Stimulated activated CD4-positive, alpha-beta T cell treated with anti-CD3 and anti-CD28 coated beads, Interleukin-4, amount 100 ng/mL, for 4 hours (primary cell): Measurements from ENCODE around the gene GDI1.
"Not testable (repeated sequence)": the region's sequence is repeated elsewhere in the genome, so short reads cannot be mapped to it uniquely, and the experiment has no call there.

Experiments used
- DNase-seq, 2 experiments: peaks; one replicate each; pipeline ENCODE4 v3.0.0-alpha.2; 2020

Gene GDI1

DNA sequence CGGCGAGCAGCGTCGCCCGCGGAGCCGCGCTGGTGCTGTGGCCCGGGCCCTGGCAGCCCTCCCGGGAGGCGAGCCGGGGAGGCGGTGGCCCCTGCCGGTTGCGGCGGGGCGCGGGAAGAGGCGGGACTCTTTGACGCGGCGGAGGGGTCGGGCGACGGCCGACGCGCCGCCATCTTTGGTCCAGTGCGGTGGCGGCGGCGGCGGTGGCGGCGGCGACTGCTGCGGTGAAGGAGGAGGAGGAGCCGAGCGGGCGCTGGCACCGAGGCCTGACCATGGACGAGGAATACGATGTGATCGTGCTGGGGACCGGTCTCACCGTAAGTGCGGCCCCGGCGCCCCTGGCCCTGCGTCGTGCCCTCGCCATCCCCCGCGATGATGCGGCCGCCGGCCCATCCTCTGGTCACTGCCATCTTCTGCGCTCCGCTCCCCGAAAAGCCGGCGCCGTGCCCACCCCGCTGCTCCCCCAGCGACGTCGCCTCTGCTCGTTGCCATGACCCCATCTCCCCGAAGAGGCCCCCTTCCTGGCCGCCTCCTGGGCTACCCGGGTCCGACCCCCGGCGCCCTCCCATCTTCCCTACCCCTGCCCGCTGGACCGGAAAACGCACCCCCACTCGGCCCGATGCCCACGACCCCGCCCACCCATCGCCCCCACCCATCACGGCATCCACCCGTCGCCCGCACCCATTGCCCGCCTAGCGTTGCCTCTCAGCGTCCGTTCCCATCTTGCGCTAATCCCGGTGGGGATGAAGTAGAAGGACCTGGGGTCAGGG is at the start of gene GDI1:
Gene GDI1, plus strand, starts transcription at position 172 of the 770 bp plus-strand sequence. Its CDS starts 101 bp downstream, at position 273.
- peak; percentile 34 to 60 for DNase-seq

DNA sequence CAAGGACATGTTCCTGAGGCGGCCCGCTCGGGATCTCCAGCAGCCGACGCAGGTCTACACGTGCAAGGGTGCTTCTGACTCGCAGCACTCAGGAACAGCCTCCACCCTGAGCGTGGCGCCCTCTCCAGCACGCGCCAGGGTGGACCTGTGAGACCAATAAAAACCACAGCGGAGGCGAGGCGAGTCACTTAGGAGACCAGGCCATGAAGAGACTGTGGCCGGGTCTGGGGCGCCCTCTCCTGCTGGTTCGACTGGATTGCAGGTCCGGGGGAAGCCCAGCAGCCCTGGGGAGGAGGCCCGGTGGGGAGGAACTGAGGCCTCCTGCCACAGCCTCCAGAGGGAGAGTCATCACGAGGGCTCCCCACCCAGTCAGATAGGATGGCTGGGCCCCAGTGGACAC is 48.9 kb upstream of the GDI1 start:
- not testable (repeated sequence) for DNase-seq

DNA sequence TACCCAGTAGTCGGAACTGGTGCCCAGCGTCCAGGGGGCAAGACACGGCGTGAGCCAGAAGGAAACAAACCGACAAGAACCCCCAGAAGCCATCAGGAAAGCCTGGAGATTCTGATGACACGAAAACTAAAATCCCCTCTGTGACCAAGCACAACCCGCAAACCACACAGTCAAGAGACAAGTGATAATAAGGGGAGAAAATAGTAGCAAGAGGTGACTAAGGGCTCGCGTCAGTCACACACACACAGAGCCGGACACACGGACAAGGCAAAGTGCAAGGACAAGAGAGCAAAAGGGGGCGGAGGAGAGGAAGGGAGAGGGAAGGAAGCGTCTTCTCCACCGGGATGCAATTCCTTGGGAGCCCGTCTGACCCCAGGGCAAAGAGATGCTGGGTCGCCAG is 48.3 kb upstream of the GDI1 start:
- DNase-seq: not testable (repeated sequence)

DNA sequence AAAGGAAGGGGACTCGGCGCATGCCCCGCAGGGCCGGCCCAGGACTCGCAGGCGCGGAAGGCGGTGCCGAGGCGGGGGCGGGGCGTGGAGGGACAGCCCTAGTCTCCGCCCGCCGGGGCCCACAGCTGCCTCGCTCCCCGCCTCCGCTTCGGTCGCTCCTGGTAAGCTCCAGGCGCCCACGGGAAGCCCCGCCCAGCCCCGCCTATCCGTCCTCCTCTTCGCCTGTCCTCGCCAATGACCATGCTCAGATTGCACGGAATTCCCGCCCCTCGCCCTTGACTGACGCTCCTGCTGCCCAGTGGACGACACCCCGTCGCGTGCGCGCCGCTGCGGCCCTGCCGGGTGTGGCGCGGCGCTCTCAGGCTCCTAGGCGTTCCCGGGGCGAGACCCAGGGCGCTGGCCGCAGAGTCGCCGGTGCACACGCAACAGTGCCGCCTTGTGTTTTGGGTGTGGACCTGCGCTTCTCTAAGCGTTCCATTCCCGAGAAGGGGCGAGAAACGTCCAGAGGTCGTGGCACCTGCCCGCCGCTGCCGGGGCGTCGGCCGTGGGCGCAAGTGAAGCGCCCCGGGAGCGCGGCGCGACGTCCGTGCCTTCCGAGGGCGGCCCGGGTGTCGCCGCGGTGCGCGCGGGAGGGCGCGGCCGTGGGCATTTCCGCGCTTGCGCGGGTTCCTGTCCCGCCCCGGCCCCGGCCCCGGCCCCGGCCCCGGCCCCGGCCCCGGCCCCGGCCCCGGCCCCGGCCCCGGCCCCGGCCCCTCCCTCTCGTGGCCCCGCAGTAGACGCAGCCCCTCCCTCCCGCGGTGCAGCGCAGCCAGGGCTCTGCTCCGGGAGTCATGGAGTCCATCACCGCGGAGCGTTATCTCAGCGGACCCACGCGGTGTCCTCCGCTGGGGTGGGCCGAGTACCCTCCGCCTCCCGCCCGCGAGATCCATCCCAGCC is 46.9 kb upstream of the GDI1 start:
- not testable (repeated sequence) for DNase-seq

DNA sequence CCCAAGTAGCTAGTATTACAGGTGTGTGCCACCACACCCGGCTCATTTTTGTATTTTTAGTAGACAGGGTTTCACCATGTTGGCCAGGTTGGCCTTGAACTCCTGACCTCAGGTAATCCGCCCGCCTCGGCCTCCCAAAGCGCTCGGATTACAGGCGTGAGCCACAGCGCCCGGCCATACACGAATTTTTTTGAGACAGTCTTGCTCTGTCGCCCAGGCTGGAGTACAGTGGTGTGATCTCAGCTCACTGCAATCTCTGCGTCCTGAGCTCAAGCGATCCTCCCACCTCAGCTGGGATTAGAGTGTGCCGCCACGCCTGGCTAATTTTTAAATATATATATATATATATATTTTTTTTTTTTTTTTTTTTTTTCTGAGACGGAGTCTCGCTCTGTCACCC is 40.6 kb upstream of the GDI1 start:
- DNase-seq: not testable (repeated sequence)

DNA sequence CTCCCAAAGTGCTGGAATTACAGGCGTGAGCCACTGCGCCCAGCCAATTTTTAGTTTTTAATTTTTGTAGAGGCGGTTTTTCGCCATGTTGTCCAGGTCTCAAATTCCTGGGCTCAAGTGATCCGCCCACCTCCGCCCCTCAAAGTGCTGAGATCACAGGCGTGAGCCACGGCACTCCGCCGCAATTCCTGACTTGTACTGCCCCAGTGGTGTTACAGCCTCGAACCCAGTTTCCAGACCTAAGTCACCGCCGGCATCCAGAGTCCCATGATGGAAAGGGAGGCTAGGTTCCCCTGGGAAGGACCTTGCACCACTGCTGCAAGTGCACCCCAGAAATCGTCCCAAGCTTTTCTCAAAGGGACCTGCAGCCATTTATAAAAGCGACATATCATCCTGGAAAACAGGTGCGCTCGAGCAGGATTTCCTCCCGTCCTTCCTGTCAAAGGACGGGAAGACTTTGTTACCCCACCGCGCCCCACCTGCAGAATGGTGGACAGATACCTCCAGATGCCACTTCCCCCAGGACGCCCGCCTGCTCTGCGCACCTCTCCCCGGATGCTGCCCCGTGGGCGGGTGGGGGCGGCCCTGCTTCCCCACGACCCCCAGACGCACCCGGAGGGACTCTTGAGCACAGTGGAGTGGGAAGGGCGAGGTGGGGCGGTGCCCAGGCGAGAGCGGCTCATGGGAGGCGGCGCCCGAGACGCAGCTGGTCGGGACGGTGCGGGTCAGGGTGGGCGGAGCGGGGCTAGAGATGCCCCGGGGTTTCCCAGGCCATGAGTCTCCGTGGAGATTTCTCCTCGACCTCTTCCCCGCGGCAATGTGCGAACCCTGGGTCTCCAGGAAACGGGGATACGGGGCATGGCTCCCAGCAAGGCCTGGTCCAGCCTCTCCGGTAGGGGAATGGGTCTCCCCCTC is 39.7 kb upstream of the GDI1 start:
- DNase-seq: peak; percentile 66 to 68

DNA sequence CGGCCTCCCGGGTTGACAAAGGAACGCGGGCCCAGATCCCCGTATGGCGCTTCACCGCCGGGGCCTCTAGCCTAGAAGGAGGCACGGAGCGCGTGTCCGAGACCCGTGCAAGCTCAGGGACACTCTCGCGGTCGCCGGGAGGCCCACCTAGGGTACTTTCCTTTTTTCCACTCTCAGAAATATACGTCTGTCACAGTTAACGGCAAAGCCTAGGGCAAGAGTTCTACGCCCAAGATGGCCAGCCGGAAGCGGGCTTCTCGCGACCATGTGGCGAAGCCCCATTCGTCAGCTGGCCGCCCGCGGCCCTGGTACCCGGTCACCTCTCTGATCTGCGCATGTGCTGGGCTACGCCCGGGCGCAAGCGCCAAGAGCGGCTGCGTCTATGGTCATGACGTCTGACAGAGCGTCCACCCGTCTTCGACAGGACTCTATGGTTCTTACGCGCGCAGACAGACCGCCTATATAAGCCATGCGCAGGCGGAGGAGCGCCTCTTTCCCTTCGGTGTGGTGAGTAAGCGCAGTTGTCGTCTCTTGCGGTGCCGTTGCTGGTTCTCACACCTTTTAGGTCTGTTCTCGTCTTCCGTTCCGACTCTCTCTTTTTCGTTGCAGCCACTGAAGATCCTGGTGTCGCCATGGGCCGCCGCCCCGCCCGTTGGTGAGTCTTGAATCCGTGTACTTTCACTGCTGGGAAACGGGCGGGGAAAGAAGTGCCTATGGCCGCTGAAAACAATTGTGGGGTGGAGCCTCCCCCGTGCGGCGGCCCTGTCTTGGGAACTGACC is 38.9 kb upstream of the GDI1 start, which contains the start of gene RPL10:
Gene RPL10, plus strand, starts transcription at position 490 of the 780 bp plus-strand sequence. Its CDS starts 143 bp downstream, at position 633.
- DNase-seq: peak; percentile 81 to 91

DNA sequence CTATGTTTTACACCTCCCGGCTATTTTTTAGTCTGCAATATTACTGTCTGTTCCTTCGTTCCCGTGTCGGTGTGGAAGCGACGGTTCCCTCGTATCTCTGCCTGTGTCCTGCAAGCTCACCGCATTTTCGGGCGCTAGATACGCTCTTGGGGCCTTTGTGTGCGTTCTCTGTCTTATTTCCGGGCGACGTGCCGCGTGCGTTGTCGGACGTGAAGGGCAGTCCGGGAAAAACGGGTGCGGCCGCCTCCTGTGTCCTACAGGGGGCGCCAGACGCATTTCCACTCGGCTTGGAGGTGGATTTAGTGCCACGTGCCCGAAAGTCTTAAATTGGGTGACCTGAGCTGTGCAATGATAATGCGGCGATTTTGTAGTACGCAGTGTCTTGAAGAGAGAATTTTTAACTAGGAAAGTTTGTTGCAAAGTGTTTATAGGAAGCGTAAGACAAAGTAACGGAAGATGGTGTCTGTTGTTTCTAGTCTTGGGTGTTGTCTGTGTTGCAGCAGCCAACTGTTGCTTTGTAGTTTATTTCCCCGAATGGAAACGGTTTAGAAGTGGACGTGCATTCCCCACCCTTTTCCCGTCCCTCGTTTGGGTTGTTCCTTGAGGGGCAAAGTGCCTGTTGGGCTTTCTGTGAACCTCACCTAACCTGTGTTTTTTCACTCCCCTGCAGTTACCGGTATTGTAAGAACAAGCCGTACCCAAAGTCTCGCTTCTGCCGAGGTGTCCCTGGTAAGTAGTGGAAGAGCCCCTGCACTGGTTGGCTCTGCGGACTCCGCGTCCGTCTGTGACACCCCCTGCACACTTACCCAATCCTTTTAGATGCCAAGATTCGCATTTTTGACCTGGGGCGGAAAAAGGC is 38.1 kb upstream of the GDI1 start:
- DNase-seq: peak; percentile 74 to 80

GRCh38 chrX:154399527-154400368 is 37.2 kb upstream of the GDI1 start:
- no peak for DNase-seq

GRCh38 chrX:154400369-154400817 is 36.6 kb upstream of the GDI1 start:
- DNase-seq: not testable (repeated sequence)

- DNase-seq: peak in 1 of 2 experiments; percentile 23
These were observed 35.7 kb upstream of the GDI1 start for GRCh38 chrX:154401045-154401799.

GRCh38 chrX:154401918-154402621 is 34.9 kb upstream of the GDI1 start:
- no peak for DNase-seq

DNA sequence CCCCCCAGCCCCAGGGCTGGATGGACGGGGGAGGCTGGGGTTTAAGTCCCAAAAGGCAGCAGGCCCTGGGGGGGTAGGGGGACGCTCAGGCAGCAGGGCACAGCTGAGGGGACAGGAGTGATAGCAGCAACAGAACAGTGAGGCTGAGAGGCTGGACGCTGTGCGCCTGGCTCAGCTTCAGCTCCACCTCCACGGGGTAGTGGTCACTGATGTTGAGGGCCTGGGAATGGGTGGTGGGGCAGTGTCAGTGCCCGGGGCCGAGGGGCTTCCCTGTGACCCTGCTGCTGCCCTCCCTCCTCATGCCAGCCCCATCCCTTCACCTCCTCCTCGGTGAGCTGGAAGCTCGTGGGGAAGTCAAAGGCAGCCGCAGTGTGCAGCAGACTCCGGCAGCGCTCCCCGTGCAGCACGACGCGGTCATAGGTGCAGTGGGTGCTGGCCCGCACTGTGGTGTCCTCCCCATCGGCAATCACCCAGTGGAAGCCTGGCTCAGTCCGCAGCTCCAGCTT is 34.3 kb upstream of the GDI1 start:
- no peak for DNase-seq

- DNase-seq: no peak
These were observed 33.8 kb upstream of the GDI1 start for GRCh38 chrX:154403192-154403591.

DNA sequence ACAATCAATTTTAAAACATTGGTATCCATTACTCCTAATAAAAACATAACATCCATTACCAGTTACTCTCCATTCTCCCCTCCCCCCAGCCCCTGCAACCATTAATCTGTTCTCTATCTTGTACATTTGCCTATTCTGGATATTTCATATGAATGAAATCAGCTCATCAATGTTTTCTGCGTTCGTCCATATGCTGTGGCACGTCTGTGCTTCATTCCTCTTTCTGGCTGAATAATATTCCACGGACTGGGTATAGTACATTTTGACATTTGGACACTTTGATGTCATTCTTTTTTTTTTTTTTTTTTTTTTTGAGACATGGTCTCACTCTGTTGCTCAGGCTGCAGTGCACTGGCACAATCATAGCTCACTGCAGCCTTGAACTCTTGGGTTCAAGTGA is 33.1 kb upstream of the GDI1 start:
- DNase-seq: no peak

DNA sequence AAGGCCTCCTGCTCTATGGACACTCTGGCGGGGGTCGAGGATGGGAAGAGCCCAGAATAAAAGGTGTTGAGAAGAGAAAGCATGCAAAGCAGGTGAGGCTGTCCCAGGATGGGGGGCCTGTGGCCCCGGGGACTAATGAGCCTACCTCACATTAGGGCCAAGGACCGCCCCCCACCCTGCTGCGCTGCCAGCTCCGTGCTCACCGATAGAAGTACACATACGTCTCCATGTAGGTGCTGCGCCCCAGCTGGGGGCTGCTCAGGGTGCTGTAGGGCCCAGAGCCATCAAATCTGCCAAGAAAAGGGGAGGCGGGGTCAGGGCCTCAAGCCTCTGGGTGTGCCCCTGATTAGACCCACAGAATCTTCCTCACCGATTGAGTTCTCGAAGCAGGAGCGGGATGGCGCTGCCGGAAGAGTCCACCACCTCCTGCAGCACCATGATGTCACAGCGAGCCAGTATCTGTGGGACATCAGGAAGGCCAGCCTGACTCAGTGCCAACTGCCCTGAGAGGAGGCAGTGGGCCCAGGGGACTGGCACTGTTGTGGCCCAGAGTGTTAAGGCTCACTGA is 32.2 kb upstream of the GDI1 start:
- DNase-seq: no peak

- no peak for DNase-seq
These were observed 28.2 kb upstream of the GDI1 start for GRCh38 chrX:154408659-154409221.
